Islet of Langerhans (tissue), 1 donor: ENCODE measurements around the gene FAM186B.

Experiments used
- FAIRE-seq: peaks from one replicate; lab custom pipeline; 2011; peaks lifted over from hg19 to GRCh38; lab: Jason Lieb, UNC

Gene FAM186B

DNA sequence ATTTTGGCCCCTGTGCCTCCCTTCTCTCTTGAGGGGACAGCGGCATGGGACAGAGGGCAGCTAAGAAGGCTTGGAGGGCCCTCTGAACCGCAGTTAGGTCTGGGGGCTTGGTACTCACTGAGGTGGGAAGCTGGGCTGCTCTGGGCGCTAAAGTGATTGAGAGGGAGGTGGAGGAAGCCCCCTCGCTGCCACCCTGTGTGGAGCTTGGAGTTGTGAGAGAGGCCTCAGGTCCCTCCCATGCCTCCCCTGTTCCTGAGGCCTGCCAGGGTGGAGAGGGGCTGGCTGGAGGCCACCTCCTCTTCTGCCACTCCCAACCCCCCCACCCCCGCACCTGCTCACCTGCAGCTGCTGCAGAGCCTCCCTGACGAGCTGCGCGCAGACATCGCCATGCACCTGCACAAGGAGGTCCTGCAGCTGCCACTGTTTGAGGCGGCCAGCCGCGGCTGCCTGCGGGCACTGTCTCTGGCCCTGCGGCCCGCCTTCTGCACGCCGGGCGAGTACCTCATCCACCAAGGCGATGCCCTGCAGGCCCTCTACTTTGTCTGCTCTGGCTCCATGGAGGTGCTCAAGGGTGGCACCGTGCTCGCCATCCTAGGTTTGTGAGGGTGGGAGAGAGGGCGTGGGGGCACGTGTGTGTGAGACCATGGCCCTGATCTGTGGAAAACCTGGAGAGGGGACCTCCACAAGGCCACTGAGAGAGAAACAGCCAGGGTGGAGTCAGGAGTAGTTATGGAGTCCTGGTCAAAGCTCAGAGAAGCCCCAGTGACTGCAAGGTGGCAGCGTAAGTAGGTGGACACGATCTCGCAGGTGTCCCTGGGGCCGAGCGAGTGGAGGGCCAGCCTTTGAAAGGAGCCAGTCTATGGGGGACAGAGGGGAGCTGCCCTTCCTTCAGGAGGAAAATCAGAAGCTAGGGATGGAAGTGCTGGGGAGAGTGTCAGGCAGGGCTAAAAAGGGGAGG, 55.4 kb downstream of the FAM186B start:
- no peak for FAIRE-seq

DNA sequence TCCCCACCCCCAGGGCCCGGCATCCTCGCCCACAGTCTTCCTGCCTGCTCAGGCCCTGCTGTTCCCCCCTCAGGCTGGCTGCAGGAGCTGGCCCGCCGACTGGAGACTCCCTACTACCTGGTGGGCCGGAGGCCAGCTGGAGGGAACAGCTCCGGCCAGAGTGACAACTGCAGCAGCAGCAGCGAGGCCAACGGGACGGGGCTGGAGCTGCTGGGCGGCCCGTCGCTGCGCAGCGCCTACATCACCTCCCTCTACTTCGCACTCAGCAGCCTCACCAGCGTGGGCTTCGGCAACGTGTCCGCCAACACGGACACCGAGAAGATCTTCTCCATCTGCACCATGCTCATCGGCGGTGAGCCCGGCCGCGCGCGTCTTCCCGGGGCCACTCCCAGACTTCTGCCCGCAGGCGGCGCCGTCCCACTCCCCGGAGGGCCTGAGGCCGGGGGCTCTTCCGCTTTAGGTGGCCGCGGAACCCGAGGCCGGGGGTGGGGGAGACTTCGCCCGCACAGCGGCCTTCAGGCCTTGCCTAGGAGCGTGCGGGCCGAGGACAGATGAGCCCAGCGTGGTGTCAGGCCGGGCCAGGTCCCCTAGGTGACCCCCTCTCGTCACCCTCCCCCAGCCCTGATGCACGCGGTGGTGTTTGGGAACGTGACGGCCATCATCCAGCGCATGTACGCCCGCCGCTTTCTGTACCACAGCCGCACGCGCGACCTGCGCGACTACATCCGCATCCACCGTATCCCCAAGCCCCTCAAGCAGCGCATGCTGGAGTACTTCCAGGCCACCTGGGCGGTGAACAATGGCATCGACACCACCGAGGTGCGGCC, 56.4 kb downstream of the FAM186B start:
- FAIRE-seq, result no peak

DNA sequence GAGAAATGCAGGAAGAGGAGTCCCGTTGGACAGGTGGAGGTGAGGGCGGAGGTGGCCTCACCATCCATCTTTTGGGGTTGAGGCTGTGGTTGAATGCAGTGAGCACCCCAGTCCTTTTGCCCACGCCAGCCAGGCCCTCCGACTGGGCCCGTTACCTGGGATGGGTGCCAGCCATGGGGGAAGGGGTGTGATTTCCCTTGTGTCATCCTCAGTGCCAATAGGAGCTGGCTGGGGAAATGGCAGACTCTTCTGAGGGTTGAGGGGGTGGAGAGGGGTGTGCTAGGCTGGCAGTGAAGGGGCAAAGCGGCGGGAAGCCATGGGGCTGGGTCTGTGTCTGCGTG, 57.0 kb downstream of the FAM186B start:
- no peak for FAIRE-seq

DNA sequence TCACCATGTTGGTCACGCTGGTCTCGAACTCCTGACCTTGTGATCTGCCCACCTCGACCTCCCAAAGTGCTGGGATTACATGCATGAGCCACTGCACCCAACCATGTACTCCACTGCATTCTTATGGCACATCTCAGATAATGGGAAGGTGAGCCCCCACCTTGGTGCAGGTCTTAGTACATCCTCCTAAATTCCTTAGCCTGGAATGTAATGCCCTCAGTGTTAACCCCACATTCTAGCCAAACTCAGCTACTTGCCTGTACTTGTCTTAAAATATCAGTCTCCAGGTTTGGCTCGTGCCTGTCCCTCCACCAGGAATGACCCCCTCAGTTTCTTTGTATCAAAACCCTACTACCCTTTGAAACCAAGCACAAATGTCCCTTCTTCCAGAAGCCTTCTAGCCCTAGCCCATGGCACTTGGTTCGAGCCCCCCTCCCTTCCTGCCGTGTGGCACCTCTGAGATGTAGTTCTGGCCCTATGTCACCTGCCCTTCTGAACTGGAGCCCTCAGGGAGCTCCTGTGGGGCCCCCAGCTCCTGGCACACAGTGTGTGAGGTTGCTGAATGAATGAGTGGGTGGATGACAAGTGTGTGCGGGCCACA, 58.2 kb downstream of the FAM186B start:
- FAIRE-seq, result no peak

DNA sequence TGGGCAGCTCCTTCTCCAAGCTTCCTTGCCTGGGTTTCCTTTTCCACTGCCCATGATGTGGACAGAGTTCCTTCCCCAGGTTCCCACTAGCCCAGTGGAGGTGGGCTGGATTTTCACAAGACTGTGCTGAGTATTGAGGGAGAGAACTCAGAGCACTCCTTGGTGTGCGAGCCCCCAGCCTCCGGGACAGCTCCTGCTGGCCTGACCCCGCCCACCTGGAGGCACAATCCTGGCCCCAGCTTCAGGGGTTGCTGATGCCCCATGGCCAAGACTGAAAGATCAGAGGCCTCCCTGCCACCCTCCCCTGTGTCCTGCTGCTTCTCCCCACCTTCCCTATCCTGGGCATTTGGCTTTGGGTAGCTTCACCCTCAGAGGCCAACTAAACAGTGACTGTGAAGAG, 59.0 kb downstream of the FAM186B start:
- no peak for FAIRE-seq

DNA sequence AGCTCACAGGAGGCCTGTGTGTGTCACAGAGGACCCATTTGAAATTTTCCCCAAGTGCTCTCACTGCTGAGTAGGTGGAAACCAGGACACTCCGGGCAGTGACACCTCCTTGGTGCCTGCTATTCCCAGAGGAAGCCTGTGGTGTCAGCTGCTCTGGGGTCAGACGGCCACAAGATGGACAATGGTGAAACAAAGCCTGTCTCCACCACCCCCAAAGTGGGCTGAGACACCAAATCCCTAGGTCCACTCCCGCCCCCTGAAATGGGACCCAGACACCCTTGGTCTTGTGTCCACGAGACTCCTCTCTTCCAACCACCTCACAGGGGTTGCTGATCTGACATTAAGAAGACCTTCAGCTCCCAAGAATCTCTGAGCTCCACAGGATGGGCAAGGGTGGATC, 59.6 kb downstream of the FAM186B start:
- no peak for FAIRE-seq

DNA sequence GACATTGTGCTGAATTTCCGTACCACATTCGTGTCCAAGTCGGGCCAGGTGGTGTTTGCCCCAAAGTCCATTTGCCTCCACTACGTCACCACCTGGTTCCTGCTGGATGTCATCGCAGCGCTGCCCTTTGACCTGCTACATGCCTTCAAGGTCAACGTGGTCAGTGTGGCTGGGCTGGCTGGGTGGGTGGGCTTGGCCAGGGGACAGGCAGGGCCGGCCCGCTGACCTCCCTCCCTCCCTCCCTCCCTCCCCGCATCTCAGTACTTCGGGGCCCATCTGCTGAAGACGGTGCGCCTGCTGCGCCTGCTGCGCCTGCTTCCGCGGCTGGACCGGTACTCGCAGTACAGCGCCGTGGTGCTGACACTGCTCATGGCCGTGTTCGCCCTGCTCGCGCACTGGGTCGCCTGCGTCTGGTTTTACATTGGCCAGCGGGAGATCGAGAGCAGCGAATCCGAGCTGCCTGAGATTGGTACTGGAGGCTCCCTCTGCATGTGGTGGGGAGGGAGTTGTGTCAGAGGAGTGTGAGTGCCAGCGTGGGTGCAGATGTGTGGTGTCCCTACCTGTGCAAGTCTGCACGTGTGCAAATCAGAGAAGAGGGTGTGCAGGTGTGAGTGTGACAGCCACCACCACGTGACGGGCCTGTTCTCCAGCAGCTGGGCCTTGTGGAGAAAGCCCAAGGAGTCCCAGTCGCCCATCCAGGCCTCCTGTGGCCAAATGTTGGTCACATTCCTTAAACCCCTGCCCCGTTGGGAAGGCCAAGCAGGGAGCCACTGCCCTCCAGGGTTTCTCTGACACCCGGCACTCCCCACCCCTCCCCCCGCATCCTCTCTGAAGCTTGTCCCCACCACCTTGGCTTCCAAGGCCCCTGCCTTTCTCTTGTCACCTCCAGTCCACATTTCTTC, 61.3 kb downstream of the FAM186B start:
- no peak for FAIRE-seq

DNA sequence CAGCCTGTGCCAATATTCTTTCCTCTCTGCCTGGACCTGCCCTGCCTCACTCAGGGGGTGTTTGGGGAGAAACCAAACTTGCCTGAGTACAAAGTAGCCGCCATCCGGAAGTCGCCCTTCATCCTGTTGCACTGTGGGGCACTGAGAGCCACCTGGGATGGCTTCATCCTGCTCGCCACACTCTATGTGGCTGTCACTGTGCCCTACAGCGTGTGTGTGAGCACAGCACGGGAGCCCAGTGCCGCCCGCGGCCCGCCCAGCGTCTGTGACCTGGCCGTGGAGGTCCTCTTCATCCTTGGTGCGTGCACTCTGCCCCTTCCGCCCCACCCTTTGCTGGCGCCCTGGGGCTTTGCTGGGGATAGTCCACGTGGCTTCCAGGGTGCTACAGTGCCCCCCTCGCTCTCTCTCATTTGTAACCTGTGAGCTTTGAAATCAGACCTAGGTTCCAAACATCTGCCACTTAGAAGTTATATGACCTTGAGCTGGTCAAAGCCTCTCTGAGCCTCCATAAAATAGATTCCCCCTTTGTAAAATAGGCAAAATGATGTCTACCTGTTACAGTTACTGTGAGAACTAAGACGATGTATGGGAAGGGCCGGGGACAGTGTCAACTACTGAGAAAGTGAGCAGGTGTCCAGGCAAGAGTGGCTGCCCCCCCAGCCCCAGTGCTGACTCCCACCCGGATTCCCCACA, 62.1 kb downstream of the FAM186B start:
- FAIRE-seq, result no peak

DNA sequence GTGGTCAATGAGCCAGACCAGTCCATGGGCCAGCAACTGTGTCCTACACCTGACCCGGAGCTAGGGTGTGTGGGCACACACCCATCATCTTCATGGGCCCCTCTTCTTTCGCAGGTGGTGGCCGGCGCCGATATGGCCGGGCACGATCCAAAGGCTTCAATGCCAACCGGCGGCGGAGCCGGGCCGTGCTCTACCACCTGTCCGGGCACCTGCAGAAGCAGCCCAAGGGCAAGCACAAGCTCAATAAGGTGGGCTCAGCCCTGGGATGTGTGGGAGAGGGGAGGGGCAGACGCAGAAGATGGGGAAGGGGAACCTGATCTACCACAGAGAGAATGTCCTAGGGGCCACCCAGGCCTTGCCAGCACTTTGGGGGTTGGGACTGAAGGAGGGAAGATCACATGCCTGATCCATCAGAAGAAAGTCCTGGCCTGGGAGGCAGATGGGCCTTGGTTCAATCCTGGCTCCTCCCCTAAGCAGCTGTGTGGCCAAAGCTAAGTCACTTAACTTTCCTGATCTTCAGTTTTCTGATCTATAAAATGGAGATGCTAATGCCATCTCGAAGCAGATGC, 62.8 kb downstream of the FAM186B start:
- FAIRE-seq, result no peak

DNA sequence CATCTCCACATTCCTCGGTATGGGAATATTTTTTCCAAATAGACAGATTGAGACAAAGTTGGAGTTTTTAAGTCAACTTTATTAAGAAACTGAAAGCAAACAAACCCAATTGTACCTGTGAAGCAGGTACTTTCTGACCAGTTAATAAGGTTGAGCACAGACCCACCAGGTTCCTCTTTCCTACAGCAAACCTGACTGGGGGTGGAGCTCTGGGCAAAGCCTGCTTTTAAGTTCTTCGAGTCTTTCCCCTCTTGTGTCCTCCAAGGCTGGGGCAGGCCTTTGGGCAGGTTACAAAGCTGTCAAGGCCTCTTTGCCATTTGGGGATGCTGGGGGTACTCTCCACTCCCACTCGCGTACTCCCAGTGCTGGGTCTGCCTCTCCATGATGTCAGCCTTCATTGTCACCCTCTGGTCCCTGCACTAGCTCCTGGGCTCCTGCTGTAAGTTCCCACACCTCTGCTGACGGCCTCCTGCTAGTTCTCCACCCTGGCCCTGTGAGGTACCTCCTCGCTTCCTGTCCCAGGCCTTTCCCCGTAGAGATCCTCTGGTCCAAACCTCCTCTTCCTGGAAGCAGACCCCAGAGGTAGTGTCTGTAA, 63.4 kb downstream of the FAM186B start:
- FAIRE-seq, result no peak

DNA sequence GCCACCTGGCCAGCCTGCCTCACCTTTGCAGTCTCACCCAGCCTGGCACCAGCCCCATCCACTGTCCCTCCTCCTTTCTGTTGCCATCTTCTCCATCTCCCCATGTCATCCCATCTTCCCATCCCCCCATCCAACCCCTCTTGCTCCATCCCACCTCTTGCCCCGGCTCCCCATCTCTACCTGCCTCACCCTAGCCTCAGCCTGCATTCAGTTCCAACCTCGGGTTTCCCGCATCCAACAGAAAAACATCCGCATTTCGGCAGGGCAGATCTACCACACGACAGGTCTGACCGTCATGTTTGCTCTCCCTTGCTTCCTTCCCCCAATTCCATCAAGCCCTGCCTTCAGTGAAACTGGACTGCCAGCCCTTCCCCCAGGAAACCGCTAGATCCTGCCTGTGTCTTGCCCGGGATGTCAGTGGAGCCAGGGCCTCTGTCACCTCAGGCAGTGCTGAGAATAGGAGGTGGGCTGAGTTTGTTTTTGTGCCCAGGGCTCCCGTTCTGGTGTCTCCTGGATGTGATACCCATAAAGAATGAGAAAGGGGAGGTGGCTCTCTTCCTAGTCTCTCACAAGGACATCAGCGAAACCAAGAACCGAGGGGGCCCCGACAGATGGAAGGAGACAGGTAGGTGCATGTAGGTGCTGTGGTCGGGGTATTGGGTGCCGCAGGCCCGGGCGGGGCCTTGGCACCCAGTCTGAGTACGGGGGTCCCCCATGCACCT, 64.1 kb downstream of the FAM186B start:
- no peak for FAIRE-seq

DNA sequence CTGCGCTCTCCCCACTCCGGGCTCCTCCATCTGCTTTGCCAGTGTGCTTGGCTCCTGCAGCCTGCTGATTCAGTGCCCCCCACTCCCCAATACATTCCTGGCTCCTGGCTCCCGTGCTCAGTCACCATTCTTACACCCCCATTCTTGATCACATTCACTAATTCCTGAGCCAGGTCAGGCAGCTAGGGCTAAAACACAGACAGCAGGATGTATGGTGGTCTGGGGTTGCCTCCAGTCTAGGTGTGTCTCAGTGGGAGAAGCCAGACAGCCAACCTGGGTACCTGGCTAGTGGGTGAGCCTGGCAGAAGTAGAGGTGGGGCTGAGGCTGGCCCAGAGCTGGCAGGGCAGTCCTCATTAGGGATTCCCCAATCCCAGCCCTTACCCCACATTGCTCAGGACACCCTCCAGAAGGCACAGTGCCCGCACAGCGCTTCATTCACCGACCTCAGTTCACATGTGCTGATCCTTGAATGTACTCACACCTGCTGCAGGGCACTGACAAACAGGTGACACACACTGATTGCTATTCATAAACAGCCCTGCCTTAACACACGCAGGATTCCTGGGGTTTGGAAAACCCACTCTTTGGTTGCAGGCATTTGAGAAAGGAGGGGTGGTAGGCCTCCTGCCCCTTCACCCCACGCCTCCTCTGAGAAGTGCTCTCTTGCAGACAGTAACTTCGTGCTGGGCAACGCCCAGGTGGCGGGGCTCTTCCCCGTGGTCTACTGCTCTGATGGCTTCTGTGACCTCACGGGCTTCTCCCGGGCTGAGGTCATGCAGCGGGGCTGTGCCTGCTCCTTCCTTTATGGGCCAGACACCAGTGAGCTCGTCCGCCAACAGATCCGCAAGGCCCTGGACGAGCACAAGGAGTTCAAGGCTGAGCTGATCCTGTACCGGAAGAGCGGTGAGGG, 65.0 kb downstream of the FAM186B start:
- no peak for FAIRE-seq

DNA sequence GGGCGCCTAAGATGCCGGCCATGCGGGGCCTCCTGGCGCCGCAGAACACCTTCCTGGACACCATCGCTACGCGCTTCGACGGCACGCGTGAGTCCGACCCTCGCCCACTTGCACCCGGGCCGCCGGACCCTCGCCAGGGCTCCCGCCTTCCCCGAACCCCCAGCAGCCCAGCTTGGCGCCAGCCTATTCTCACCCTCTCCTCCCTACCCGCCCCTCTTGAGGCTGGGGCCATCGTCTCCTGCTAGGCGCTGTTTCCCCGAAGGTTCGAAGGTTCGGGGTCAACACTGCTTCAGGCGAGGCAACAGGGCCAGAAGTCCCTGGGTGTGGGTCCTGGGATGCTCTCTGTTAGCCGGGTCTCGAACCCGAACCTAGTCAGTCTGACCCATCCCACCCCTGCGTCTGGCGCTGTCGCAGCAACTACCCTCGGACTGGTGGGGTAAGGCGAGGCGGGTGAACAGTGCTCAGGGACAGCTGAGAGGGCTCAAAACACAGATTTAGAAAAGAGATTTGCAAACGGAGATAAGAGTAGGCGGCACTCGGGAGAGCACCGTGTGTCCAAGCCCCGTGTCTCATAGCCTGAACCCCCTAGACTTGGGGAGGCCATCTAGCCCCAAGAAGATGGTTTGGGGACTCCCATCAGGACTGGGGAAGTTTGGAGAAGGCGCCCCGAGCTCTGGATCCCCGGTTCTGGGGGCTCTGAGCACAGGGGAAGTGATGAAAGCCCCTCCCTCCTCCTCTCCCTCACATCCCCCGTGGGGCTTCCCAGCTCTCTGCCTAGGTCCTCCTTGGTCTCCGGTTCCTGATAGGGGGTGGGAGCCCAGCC, 65.8 kb downstream of the FAM186B start:
- no peak for FAIRE-seq

DNA sequence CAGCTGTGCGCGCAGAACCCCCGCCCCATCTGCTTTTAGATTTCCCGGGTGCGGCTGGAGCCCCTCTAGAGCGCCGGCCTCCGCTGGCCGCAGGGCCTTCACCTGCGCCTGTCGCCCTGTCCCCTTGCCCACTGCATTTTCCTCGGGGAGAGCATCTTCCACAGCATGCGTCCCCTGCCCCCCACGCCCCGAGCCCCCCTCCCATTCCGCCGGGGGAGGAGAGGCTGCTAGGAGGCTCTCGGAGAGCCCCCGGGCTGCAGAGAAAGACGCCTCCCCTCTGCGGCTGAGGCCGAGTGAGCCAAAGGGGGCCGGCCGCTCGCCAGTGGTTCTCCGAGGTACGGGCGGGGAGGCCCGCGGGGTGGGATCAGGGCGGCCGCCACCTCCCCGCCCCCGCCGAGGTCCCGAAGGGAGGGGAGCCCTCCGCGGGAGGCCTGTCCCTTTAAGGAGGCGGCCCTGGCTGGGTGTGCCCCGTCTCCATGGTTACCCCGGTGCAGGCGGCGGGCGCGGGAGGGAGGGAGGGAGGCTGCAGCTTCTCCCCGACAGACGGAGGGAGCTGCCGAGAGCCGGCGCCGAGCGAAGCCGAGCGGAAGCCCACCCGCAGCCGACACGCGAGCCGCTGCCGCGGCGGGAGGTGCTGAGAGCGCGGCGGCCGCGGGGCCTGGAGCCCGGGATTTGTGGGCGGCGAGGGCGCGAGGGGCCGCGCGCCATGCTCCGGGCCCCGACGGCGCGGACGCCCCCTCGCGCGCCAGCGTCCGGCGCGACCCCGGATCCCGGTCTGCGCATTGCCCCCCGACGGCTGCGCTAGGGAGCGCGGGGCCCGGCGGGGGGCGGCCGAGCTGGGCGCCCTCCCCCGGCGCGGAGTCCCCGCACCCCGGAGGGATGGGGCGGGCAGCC, 66.7 kb downstream of the FAM186B start, which contains the start of gene KCNH3:
Gene KCNH3, plus strand, starts transcription at position 521 of the 894 bp plus-strand sequence. CDS start 387 bp downstream, outside the sequence.
- no peak for FAIRE-seq

DNA sequence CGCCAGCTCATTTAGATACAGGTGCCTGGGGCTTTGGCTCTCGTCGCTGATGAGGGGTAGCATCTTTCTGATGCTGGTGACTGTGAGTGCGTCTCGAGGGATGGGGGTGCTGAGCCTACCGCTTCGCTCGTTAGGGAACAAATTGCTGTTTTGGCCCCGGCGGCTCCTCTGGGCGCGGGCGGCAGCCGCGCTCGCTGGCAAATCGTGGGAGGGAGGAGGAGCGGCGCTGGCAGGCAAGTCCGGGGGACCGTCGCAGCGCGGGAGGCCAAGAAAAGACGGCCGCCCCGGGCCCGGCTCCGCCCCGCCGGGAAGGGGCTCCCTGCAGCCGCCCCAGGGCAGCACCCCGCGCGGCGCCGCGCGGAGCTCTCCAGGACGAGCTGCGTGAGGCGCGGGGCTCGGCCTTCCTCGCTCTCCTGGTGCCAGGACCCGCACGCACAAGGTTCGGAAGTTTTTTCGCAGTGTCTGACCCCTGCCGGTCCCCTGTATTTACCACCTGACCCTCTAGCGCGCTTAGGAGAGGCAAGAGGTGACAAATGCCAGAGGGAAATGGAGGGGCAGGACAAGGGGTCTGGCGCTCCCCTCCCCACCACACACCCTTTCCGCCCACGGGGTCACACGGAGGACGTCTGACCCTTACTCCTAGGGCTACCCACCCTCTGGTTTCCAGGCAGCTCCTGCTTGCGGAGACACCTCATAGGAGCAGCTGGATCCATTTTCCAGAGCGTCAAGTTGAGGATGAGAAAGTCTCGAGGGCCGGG, 67.5 kb downstream of the FAM186B start:
- FAIRE-seq, result no peak
